BJ (cell line): ENCODE data around the gene APPBP2. TPM values are rescaled to one million over a fixed set of nuclear protein-coding genes. Genes with fewer than 3 reads are reported as not detected.

Experiments used
- CTCF ChIA-PET: fragments of 350-600 bp; formaldehyde crosslinking; extraction: SDS; loops from one replicate; lab custom pipeline; 2021; ENCODE audit warnings: antibody characterized with exemption, inconsistent platforms; lab: Yijun Ruan, JAX
- POLR2A ChIA-PET: fragments of 300-600 bp; sonication (Branson Sonifier 250); formaldehyde crosslinking; extraction: SDS; loops from one replicate; lab custom pipeline; 2021; ENCODE audit warnings: antibody characterized with exemption; lab: Charles Lee
- DNase-seq: peaks from one replicate; pipeline ENCODE4 v3.0.0-alpha.2; 2011; ENCODE audit warnings: low read depth
- H3K27me3 ChIP-seq: 2 replicates; pipeline ENCODE4 v1.6.0; 2011; ENCODE audit warnings: low read length; ENCODE audit not compliant: control insufficient read depth, insufficient read depth
- H3K36me3 ChIP-seq: 2 replicates; pipeline ENCODE4 v1.5.1; 2011; ENCODE audit warnings: low read length; ENCODE audit not compliant: control insufficient read depth, insufficient read depth
- H3K4me3 ChIP-seq: 2 replicates; pipeline ENCODE4 v1.5.1; 2011; ENCODE audit warnings: low read depth, mild to moderate bottlenecking, control low read depth, low read length
- CTCF ChIP-seq: IDR thresholded peaks from 2 replicates; pipeline ENCODE4 v1.5.1; 2011; ENCODE audit warnings: low read depth, mild to moderate bottlenecking, control low read depth, inconsistent platforms, low read length, moderate library complexity; ENCODE audit not compliant: insufficient read depth
- polyA plus RNA-seq: library from polyadenylated mRNA; depleted of rRNA; stranded (reverse); fragments of >200 nt; gene quantifications from 2 replicates; pipeline ENCODE4 v1.2.3, GENCODE V29; 2011

Gene APPBP2
- polyA plus RNA-seq, 1 experiment = 14.8 TPM

- H3K27me3 ChIP-seq = no peaks in the 10 kb centered on the region
- ChIA-PET POLR2A (no interaction called here), CTCF (interaction anchor here (1.5 kb wide), 2 partner anchors 12 to 18 kb away, joined by 4 to 5 read pairs; partner anchors contain the start of genes CHCT1 and USP32)
- TF ChIP-seq CTCF = no peak
- no peak for DNase-seq
- no peak overlapping the region for H3K4me3 ChIP-seq
- H3K36me3 ChIP-seq = no peaks in the 10 kb centered on the region
Observed at GRCh38 chr17:60403962-60404361, 122.1 kb downstream of the APPBP2 start.

GRCh38 chr17:60403523-60403810, 122.6 kb downstream of the APPBP2 start:
- DNase-seq = no peak
- Histone ChIP-seq H3K36me3 (no peaks in the 10 kb centered on the region), H3K27me3 (no peaks in the 10 kb centered on the region), H3K4me3 (no peak overlapping the region)
- POLR2A ChIA-PET = no interaction called here
- CTCF ChIA-PET = interaction anchor here (1.0 kb wide), 1 partner anchor 19 kb away, joined by 3 read pairs; the partner anchor contains the start of gene CHCT1
- TF ChIP-seq CTCF = no peak

GRCh38 chr17:60401819-60402218, 124.2 kb downstream of the APPBP2 start:
- Histone ChIP-seq H3K4me3 (no peak overlapping the region), H3K27me3 (no peaks in the 10 kb centered on the region), H3K36me3 (no peaks in the 10 kb centered on the region)
- DNase-seq = no peak
- TF ChIP-seq CTCF = no peak
- ChIA-PET CTCF (interaction anchor here (1.5 kb wide), 1 partner anchor 19 kb away, joined by 6 read pairs; no protein-coding TSS in a partner anchor), POLR2A (no interaction called here)

GRCh38 chr17:60398227-60398959, 127.6 kb downstream of the APPBP2 start:
- no peaks in the 10 kb centered on the region for H3K36me3 ChIP-seq
- H3K4me3 ChIP-seq = no peak overlapping the region
- H3K27me3 ChIP-seq = no peaks in the 10 kb centered on the region
- CTCF ChIA-PET = interaction anchor here (0.6 to 1.5 kb wide), 3 partner anchors 11 to 57 kb away, joined by 3 to 4 read pairs (median 4); partner anchors contain the start of gene CHCT1
- POLR2A ChIA-PET = no interaction called here
- TF ChIP-seq CTCF = no peak
- DNase-seq = no peak

- no peak overlapping the region for H3K4me3 ChIP-seq
- no peak for TF ChIP-seq CTCF
- no peaks in the 10 kb centered on the region for H3K36me3 ChIP-seq
- DNase-seq = no peak
- CTCF ChIA-PET = interaction anchor here (1.3 to 1.4 kb wide), 2 partner anchors 25 to 27 kb away, joined by 4 to 5 read pairs; no protein-coding TSS in a partner anchor
- POLR2A ChIA-PET = no interaction called here
- no peaks in the 10 kb centered on the region for H3K27me3 ChIP-seq
Observed at GRCh38 chr17:60396412-60396811, 129.6 kb downstream of the APPBP2 start.
